IPS-15b (cell line): ENCODE data around the gene PCA3.

Experiments used
- H3K27me3 ChIP-seq: one replicate; pipeline ENCODE4 v1.6.1; 2013; ENCODE audit warnings: low read length; ENCODE audit not compliant: control insufficient read depth, insufficient read depth
- H3K36me3 ChIP-seq: one replicate; pipeline ENCODE4 v1.6.1; 2013; ENCODE audit warnings: low read length; ENCODE audit not compliant: control insufficient read depth, insufficient read depth
- H3K4me1 ChIP-seq: one replicate; pipeline ENCODE4 v1.6.1; 2013; ENCODE audit warnings: mild to moderate bottlenecking, low read length; ENCODE audit not compliant: control insufficient read depth, insufficient read depth
- H3K4me3 ChIP-seq: one replicate; pipeline ENCODE4 v1.5.1; 2013; ENCODE audit warnings: low read depth, low read length
- H3K9ac ChIP-seq: one replicate; pipeline ENCODE4 v1.6.1; 2013; ENCODE audit warnings: low read depth, mild to moderate bottlenecking, low read length
- H3K9me3 ChIP-seq: one replicate; pipeline ENCODE4 v1.6.1; 2013; ENCODE audit warnings: mild to moderate bottlenecking, low read length; ENCODE audit not compliant: control insufficient read depth, insufficient read depth

Gene PCA3

GRCh38 chr9:76800901-76801300 lies 36.7 kb downstream of the PCA3 start:
- Histone ChIP-seq H3K4me3 (no peak overlapping the region), H3K4me1 (peaks cover 10% of the 10 kb centered on the region), H3K9ac (no peak overlapping the region), H3K36me3 (no peaks in the 10 kb centered on the region), H3K9me3 (no peaks in the 10 kb centered on the region), H3K27me3 (no peaks in the 10 kb centered on the region)

GRCh38 chr9:76803083-76803482 lies 38.8 kb downstream of the PCA3 start:
- Histone ChIP-seq H3K4me1 (peaks cover 10% of the 10 kb centered on the region), H3K9me3 (no peaks in the 10 kb centered on the region), H3K36me3 (no peaks in the 10 kb centered on the region), H3K9ac (no peak overlapping the region), H3K4me3 (no peak overlapping the region), H3K27me3 (no peaks in the 10 kb centered on the region)

DNA sequence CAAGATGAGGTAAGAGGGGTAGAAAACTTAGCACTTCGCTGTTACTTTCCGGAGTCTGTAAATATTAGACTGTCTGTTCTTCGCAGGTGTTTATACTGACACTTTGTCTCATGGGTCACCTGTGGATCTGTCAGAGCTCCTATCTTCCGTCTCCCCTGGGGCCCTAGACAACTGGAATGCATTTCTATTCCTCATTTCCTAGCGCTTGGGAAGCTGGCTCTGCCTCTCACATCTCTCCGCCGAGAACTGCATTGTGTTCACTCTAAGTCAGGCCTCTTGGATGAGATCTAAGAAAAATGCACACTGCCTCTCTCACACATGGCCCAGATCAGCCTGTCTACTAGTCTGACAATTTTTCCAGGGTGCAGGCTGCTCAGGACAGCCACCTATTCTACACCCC lies 39.5 kb downstream of the PCA3 start:
- H3K4me1 ChIP-seq = peaks cover 10% of the 10 kb centered on the region
- H3K9ac ChIP-seq = no peak overlapping the region
- H3K4me3 ChIP-seq = no peak overlapping the region
- H3K9me3 ChIP-seq = no peaks in the 10 kb centered on the region
- H3K36me3 ChIP-seq = no peaks in the 10 kb centered on the region
- no peaks in the 10 kb centered on the region for H3K27me3 ChIP-seq

DNA sequence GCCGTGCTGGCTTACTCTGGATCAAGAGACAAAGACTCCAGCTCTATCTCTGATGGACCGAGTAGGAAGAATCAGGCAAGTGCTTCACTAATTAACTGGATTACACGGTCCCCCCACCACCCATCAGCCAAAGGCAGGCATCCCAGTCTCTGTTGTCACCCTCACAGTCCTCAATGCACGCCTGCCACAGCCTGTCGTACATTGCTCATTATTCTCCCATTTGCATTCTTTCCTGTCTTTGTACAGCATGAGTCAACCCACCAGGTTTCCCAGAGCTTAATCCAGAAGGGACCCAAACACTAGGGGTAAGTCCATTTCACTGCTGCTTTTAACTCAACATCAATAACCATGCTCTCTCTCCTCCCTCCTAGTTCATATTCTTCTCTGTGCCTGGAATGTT lies 44.4 kb downstream of the PCA3 start:
- no peaks in the 10 kb centered on the region for H3K36me3 ChIP-seq
- no peak overlapping the region for H3K4me3 ChIP-seq
- peaks cover 3% of the 10 kb centered on the region for H3K4me1 ChIP-seq
- no peaks in the 10 kb centered on the region for H3K27me3 ChIP-seq
- no peak overlapping the region for H3K9ac ChIP-seq
- no peaks in the 10 kb centered on the region for H3K9me3 ChIP-seq

- H3K27me3 ChIP-seq = no peaks in the 10 kb centered on the region
- H3K9ac ChIP-seq = no peak overlapping the region
- no peaks in the 10 kb centered on the region for H3K9me3 ChIP-seq
- no peaks in the 10 kb centered on the region for H3K4me1 ChIP-seq
- H3K4me3 ChIP-seq = no peak overlapping the region
- H3K36me3 ChIP-seq = no peaks in the 10 kb centered on the region
Measured at GRCh38 chr9:76810377-76810957, 46.2 kb downstream of the PCA3 start.

DNA sequence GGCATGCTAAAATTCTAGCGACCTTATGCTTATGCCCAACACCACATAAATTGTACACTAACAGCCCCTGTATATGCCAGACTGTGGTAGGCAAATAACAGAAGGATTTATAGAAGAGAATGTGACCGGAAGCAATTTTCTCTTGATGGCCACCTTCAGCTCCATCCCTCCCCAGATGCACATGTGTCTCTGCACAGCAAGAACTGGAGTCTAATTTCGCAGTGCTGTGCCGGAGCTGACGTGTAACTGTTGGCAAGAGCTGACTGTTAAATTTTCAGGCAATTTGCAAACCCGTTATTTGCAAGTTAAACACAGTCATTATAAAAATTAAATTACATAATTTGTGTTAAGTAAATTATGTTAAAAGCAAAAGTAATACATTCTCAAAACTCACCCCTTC lies 48.4 kb downstream of the PCA3 start:
- Histone ChIP-seq H3K9ac (no peak overlapping the region), H3K36me3 (no peaks in the 10 kb centered on the region), H3K9me3 (no peaks in the 10 kb centered on the region)

GRCh38 chr9:76817489-76817888 lies 53.3 kb downstream of the PCA3 start:
- Histone ChIP-seq H3K4me1 (peaks cover 5% of the 10 kb centered on the region), H3K9me3 (no peaks in the 10 kb centered on the region), H3K4me3 (no peak overlapping the region), H3K36me3 (no peaks in the 10 kb centered on the region), H3K27me3 (no peaks in the 10 kb centered on the region), H3K9ac (no peak overlapping the region)

More for the DNA sequence above, 48.4 kb downstream of the PCA3 start:
- Histone ChIP-seq H3K4me3 (no peak overlapping the region), H3K4me1 (no peaks in the 10 kb centered on the region), H3K27me3 (no peaks in the 10 kb centered on the region)

- Histone ChIP-seq H3K4me1 (peaks cover 5% of the 10 kb centered on the region), H3K9ac (no peak overlapping the region), H3K4me3 (no peak overlapping the region), H3K36me3 (no peaks in the 10 kb centered on the region), H3K27me3 (no peaks in the 10 kb centered on the region), H3K9me3 (no peaks in the 10 kb centered on the region)
Measured at GRCh38 chr9:76818271-76818670, 54.0 kb downstream of the PCA3 start.

DNA sequence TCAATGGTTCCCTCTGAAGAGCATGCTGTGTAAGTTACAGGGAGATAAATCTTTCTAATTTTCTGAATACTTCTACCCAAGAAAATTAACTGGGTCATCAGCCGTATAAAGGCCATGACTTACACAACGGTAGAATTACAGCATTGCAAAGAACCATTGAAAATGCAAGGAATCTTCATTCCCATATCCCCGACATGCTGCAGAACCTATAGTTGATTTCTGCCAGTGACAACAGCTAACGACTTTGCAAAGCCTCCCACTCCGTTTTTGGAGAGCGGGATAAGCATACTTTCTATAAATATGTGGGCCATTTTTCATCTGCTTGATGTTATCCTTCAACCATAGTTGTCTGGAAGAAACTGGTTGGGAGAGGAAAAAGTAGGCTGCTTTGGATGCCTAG lies 56.2 kb downstream of the PCA3 start:
- H3K9me3 ChIP-seq = no peaks in the 10 kb centered on the region
- H3K9ac ChIP-seq = no peak overlapping the region
- no peaks in the 10 kb centered on the region for H3K36me3 ChIP-seq
- H3K4me3 ChIP-seq = no peak overlapping the region
- H3K27me3 ChIP-seq = no peaks in the 10 kb centered on the region
- peaks cover 14% of the 10 kb centered on the region for H3K4me1 ChIP-seq

GRCh38 chr9:76827296-76828080 lies 63.2 kb downstream of the PCA3 start:
- no peak overlapping the region for H3K4me3 ChIP-seq
- no peaks in the 10 kb centered on the region for H3K9me3 ChIP-seq
- H3K27me3 ChIP-seq = no peaks in the 10 kb centered on the region
- H3K9ac ChIP-seq = no peak overlapping the region
- peaks cover 10% of the 10 kb centered on the region for H3K4me1 ChIP-seq
- H3K36me3 ChIP-seq = no peaks in the 10 kb centered on the region

DNA sequence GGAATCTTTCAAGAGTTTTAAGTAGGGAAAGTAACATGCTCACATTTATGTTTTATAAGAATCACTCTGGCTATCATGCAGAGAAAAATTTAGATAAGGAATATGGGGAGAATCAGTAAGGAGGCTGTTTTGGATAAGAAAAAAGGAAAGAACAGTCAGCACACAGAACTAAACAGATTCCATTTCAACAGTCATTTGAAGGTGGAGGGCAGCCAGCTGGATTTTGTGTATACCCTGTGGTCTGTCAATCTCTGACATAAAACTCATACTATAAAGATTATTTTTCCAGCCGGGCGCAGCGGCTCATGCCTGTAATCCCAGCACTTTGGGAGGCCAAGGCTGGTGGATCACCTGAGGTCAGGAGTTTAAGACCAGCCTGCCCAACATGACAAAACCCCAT lies 64.2 kb downstream of the PCA3 start:
- H3K9me3 ChIP-seq = no peaks in the 10 kb centered on the region
- no peak overlapping the region for H3K4me3 ChIP-seq
- H3K36me3 ChIP-seq = no peaks in the 10 kb centered on the region
- H3K9ac ChIP-seq = no peak overlapping the region
- peaks cover 9% of the 10 kb centered on the region for H3K4me1 ChIP-seq
- H3K27me3 ChIP-seq = no peaks in the 10 kb centered on the region

DNA sequence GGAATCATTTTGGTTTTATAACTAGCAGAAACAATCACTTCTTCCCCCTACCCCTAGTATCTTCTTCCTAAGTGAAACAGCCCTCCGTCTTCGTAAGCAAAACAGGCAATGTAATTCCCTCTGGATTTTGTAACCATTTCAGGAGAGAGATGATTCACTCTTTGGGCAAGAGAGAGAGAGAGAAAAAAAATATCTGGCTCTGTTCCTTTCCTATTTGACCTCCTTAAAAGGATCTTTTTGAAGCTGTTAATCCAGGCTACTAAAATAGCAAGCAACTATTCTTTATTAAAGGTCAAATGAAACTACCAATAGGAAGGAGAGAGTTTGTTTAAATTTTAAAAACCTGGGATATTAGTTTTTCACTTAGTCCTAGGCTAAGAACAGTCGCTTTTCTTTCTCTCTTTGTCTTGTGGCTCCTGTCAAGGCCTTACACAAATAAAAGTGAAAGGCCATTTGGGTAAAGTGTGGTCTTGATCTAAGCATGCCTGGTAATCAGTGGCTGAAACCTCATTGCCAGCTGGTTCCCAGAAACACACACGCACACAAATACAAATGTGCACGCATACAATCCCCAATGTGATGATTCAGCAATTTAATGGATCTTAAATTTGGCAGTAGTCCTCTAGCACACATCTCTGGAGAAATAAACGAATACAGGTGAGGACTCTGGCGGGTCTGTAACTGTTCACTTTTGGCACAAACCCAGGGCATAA lies 71.5 kb downstream of the PCA3 start:
- Histone ChIP-seq H3K27me3 (no peaks in the 10 kb centered on the region), H3K4me3 (no peak overlapping the region), H3K9ac (no peak overlapping the region), H3K4me1 (peaks cover 5% of the 10 kb centered on the region), H3K9me3 (no peaks in the 10 kb centered on the region), H3K36me3 (no peaks in the 10 kb centered on the region)
